Neural cell (in vitro differentiated cells): ENCODE results near the gene ACTR6. TPM values are rescaled to one million over a fixed set of nuclear protein-coding genes. Genes with fewer than 3 reads are reported as not detected.

Source experiments
- H2AFZ ChIP-seq: fragments of 200-600, 300-800 bp; sonication (generic), shearing (Covaris generic); 2 replicates; pipeline ENCODE4 v1.6.0; 2014; ENCODE audit warnings: low read depth, mild to moderate bottlenecking, antibody characterized with exemption, low read length, moderate library complexity
- H3F3A ChIP-seq: fragments of 200-600 bp; shearing (Covaris generic); 2 replicates; pipeline ENCODE4 v1.6.1; 2016; ENCODE audit warnings: mild to moderate bottlenecking, moderate library complexity, mixed read lengths, antibody characterized with exemption, low read length; ENCODE audit not compliant: insufficient read depth, poor library complexity, severe bottlenecking
- H3K27ac ChIP-seq: fragments of 200-600, 300-800 bp; sonication (generic), shearing (Covaris generic); 2 replicates; pipeline ENCODE4 v1.5.1; 2014; ENCODE audit warnings: mild to moderate bottlenecking, low read length, moderate library complexity
- H3K27me3 ChIP-seq: fragments of 300-800, 200-600 bp; sonication (generic), shearing (Covaris generic); 2 replicates; pipeline ENCODE4 v1.6.0; 2014; ENCODE audit warnings: mild to moderate bottlenecking, low read depth, low read length, moderate library complexity; ENCODE audit not compliant: insufficient read depth
- H3K36me3 ChIP-seq: fragments of 300-800, 200-600 bp; sonication (generic), shearing (Covaris generic); 2 replicates; pipeline ENCODE4 v1.5.1; 2014; ENCODE audit warnings: mild to moderate bottlenecking, antibody characterized with exemption, low read length, moderate library complexity; ENCODE audit not compliant: insufficient read depth
- H3K4me2 ChIP-seq: fragments of 300-800, 200-600 bp; sonication (generic), shearing (Covaris generic); 2 replicates; pipeline ENCODE4 v1.6.0; 2014; ENCODE audit warnings: mild to moderate bottlenecking, low read length
- H3K4me3 ChIP-seq: fragments of 300-800, 200-600 bp; sonication (generic), shearing (Covaris generic); 2 replicates; pipeline ENCODE4 v1.5.1; 2014; ENCODE audit warnings: mild to moderate bottlenecking, low read length, moderate library complexity
- H3K79me2 ChIP-seq: fragments of 200-600 bp; shearing (Covaris generic); replicated peaks from 2 replicates; pipeline ENCODE4 v1.6.0; 2014; ENCODE audit warnings: mild to moderate bottlenecking, low read length, moderate library complexity; ENCODE audit not compliant: insufficient read depth
- H3K9ac ChIP-seq: fragments of 300-800, 200-600 bp; sonication (generic), shearing (Covaris generic); 2 replicates; pipeline ENCODE4 v1.6.1; 2016; ENCODE audit warnings: mild to moderate bottlenecking, low read length, mixed read lengths
- H3K9me2 ChIP-seq: fragments of 200-600 bp; shearing (Covaris generic); 2 replicates; pipeline ENCODE4 v1.6.1; 2016; ENCODE audit warnings: mild to moderate bottlenecking, low read length, mixed read lengths; ENCODE audit not compliant: insufficient read depth
- H3K9me3 ChIP-seq: fragments of 200-600, 300-800 bp; sonication (generic), shearing (Covaris generic); 2 replicates; pipeline ENCODE4 v1.6.1; 2016; ENCODE audit warnings: mild to moderate bottlenecking, mixed run types, low read length, moderate library complexity, mixed read lengths
- H4K20me1 ChIP-seq: fragments of 200-600 bp; shearing (Covaris generic); 2 replicates; pipeline ENCODE4 v1.6.1; 2016; ENCODE audit warnings: mild to moderate bottlenecking, mixed run types; ENCODE audit not compliant: insufficient read depth
- CTCF ChIP-seq: fragments of 450-650 bp; IDR thresholded peaks from 2 replicates; pipeline ENCODE4 v1.5.1; 2014; ENCODE audit warnings: antibody characterized with exemption, mild to moderate bottlenecking, moderate library complexity; ENCODE audit not compliant: poor library complexity, severe bottlenecking
- EP300 ChIP-seq: fragments of 450-650 bp; conservative IDR thresholded peaks from 2 replicates; pipeline ENCODE4 v1.6.1; 2014; ENCODE audit warnings: antibody characterized with exemption, mild to moderate bottlenecking, moderate library complexity; ENCODE audit not compliant: poor library complexity, severe bottlenecking
- EZH2 ChIP-seq: fragments of 200-600, 300-800 bp; shearing (Covaris generic), sonication (generic); IDR thresholded peaks from 2 replicates; pipeline ENCODE4 v1.6.1; 2014; ENCODE audit warnings: antibody characterized with exemption, low read length, borderline replicate concordance, mild to moderate bottlenecking; ENCODE audit not compliant: insufficient read depth, poor library complexity, severe bottlenecking
- MXI1 ChIP-seq: fragments of 450-650 bp; conservative IDR thresholded peaks from 2 replicates; pipeline ENCODE4 v1.6.1; 2014; ENCODE audit warnings: antibody characterized with exemption, mild to moderate bottlenecking; ENCODE audit not compliant: poor library complexity, severe bottlenecking
- POLR2AphosphoS5 ChIP-seq: IDR thresholded peaks from 2 replicates; pipeline ENCODE4 v1.6.1; 2012
- RAD21 ChIP-seq: fragments of 450-650 bp; conservative IDR thresholded peaks from 2 replicates; pipeline ENCODE4 v1.6.1; 2014; ENCODE audit warnings: antibody characterized with exemption, mild to moderate bottlenecking, moderate library complexity
- REST ChIP-seq: IDR thresholded peaks from 2 replicates; pipeline ENCODE4 v1.6.1; 2012; ENCODE audit warnings: borderline replicate concordance
- SMC3 ChIP-seq: fragments of 450-650 bp; conservative IDR thresholded peaks from 2 replicates; pipeline ENCODE4 v1.6.1; 2014; ENCODE audit warnings: antibody characterized with exemption, mild to moderate bottlenecking, moderate library complexity; ENCODE audit not compliant: poor library complexity
- TAF1 ChIP-seq: IDR thresholded peaks from 2 replicates; pipeline ENCODE4 v1.6.1; 2012; ENCODE audit warnings: low read depth
- polyA plus RNA-seq: library from polyadenylated mRNA; depleted of rRNA; stranded (reverse); fragments of >200 nt; gene quantifications from 2 replicates; pipeline ENCODE4 v1.2.3, GENCODE V29; 2014

ACTR6 gene
- polyA plus RNA-seq, 1 donor from 2014 or later, result 128 TPM

GRCh38 chr12:100249941-100250340, 49.3 kb downstream of the ACTR6 start:
- no peaks in the 10 kb centered on the region for H3K36me3 ChIP-seq
- no peak overlapping the region for H3K4me3 ChIP-seq
- no peaks in the 10 kb centered on the region for H4K20me1 ChIP-seq
- H3F3A ChIP-seq, result no peaks in the 10 kb centered on the region
- no peaks in the 10 kb centered on the region for H3K9me3 ChIP-seq
- H3K4me2 ChIP-seq, result no peak overlapping the region
- H2AFZ ChIP-seq, result no peak overlapping the region
- TF ChIP-seq EP300, result no peak
- no peak for TF ChIP-seq CTCF
- TF ChIP-seq REST, result no peak
- no peak for TF ChIP-seq MXI1
- no peak for TF ChIP-seq SMC3
- TF ChIP-seq RAD21, result no peak
- no peak for TF ChIP-seq EZH2
- TF ChIP-seq TAF1, result no peak
- no peak for TF ChIP-seq POLR2AphosphoS5
- H3K27me3 ChIP-seq, result no peaks in the 10 kb centered on the region
- no peak overlapping the region for H3K9ac ChIP-seq
- no peak overlapping the region for H3K27ac ChIP-seq
- H3K79me2 ChIP-seq, result no peaks in the 10 kb centered on the region
- H3K9me2 ChIP-seq, result no peaks in the 10 kb centered on the region

GRCh38 chr12:100251917-100252316, 51.3 kb downstream of the ACTR6 start:
- Histone ChIP-seq H3K27ac (no peak overlapping the region), H3K79me2 (no peaks in the 10 kb centered on the region), H3K4me2 (no peak overlapping the region), H2AFZ (no peak overlapping the region), H3K36me3 (no peaks in the 10 kb centered on the region), H3K9ac (no peak overlapping the region), H3K9me3 (no peaks in the 10 kb centered on the region), H3K27me3 (no peaks in the 10 kb centered on the region), H4K20me1 (no peaks in the 10 kb centered on the region), H3K9me2 (no peaks in the 10 kb centered on the region), H3K4me3 (no peak overlapping the region), H3F3A (no peaks in the 10 kb centered on the region)
- TF ChIP-seq REST (no peak), EP300 (no peak), EZH2 (no peak), CTCF (no peak), MXI1 (no peak), RAD21 (no peak), SMC3 (no peak), POLR2AphosphoS5 (no peak), TAF1 (no peak)
